PC-9 (cell line): Measurements from ENCODE around the gene AAMDC. TPM values are rescaled to one million over a fixed set of nuclear protein-coding genes. Genes with fewer than 3 reads are reported as not detected.
"Not testable (repeated sequence)": the region's sequence is repeated elsewhere in the genome, so short reads cannot be mapped to it uniquely, and the experiment has no call there.

Source experiments
- BruUV-seq: library from RNA; stranded (reverse); fragments of 400-500 nt; replicated peaks from 2 replicates; lab custom pipeline; 2021; lab: Mats Ljungman, UMichigan
- CTCF ChIA-PET: fragments of 300-600 bp; sonication (Branson Sonifier 250); formaldehyde crosslinking; loops from one replicate; lab custom pipeline; 2022; ENCODE audit warnings: antibody characterized with exemption; lab: Charles Lee
- POLR2A ChIA-PET: fragments of 300-600 bp; sonication (Branson Sonifier 250); formaldehyde crosslinking; loops from one replicate; lab custom pipeline; 2022; ENCODE audit warnings: antibody characterized with exemption; ENCODE audit not compliant: unreplicated experiment; lab: Charles Lee
- DNase-seq, 2 experiments: peaks; one replicate each; pipeline versions ENCODE4 v3.0.0 to v3.0.0-alpha.2; 2015 to 2022; ENCODE audit warnings: mixed read lengths in 1 of 2
- H2AFZ ChIP-seq: fragments of 200-600 bp; sonication (generic); 2 replicates; pipeline ENCODE4 v1.8.1; 2017; ENCODE audit warnings: antibody characterized with exemption
- H3F3A ChIP-seq: fragments of 200-600 bp; sonication (generic); 2 replicates; pipeline ENCODE4 v1.8.1; 2017; ENCODE audit warnings: antibody characterized with exemption, mild to moderate bottlenecking, low read depth; ENCODE audit not compliant: insufficient read depth
- H3K27ac ChIP-seq: fragments of 200-600 bp; sonication (generic); 2 replicates; pipeline ENCODE4 v1.6.1; 2016; ENCODE audit warnings: mixed run types
- H3K27me3 ChIP-seq: fragments of 200-600 bp; sonication (generic); 2 replicates; pipeline ENCODE4 v1.6.1; 2016; ENCODE audit warnings: low read depth, mixed run types; ENCODE audit not compliant: insufficient read depth
- H3K36me3 ChIP-seq: fragments of 200-600 bp; sonication (generic); 2 replicates; pipeline ENCODE4 v1.6.1; 2016; ENCODE audit warnings: low read depth, mixed run types
- H3K4me1 ChIP-seq: fragments of 200-600 bp; sonication (generic); replicated peaks from 2 replicates; pipeline ENCODE4 v1.6.1; 2016; ENCODE audit warnings: mixed run types; ENCODE audit not compliant: insufficient read depth
- H3K4me2 ChIP-seq: fragments of 200-600 bp; sonication (generic); 2 replicates; pipeline ENCODE4 v1.6.1; 2017; ENCODE audit warnings: mixed run types
- H3K4me3 ChIP-seq: fragments of 200-600 bp; sonication (generic); 2 replicates; pipeline ENCODE4 v1.6.1; 2016; ENCODE audit warnings: mixed run types
- H3K79me2 ChIP-seq: fragments of 200-600 bp; sonication (generic); 2 replicates; pipeline ENCODE4 v1.6.1; 2017; ENCODE audit warnings: low read depth, mixed run types
- H3K9me2 ChIP-seq: fragments of 200-600 bp; sonication (generic); 2 replicates; pipeline ENCODE4 v1.8.1; 2017; ENCODE audit warnings: mild to moderate bottlenecking; ENCODE audit not compliant: insufficient read depth
- H3K9me3 ChIP-seq: fragments of 200-600 bp; sonication (generic); 2 replicates; pipeline ENCODE4 v1.8.1; 2016; ENCODE audit warnings: low read depth; ENCODE audit not compliant: insufficient read depth
- H4K20me1 ChIP-seq: fragments of 200-600 bp; sonication (generic); 2 replicates; pipeline ENCODE4 v1.8.1; 2017; ENCODE audit not compliant: insufficient read depth
- EZH2 ChIP-seq: fragments of 200-600 bp; sonication (generic); IDR thresholded peaks from 2 replicates; pipeline ENCODE4 v1.8.0; 2017; ENCODE audit warnings: antibody characterized with exemption, low read depth
- intact Hi-C: fragments of 100-400 bp; cut with micrococcal nuclease; formaldehyde crosslinking; loops from one replicate; pipeline ENCODE4 v1.10.0; 2022; ENCODE audit not compliant: unreplicated experiment
- total RNA-seq: library from RNA; stranded (reverse); gene quantifications from 2 replicates; pipeline ENCODE4 v1.2.3, GENCODE V29; 2021
- TF ChIP-seq, protein P1 (sequence below): fragments of 200-600 bp; sonication (generic); conservative IDR thresholded peaks from 2 replicates; pipeline ENCODE4 v1.6.1; 2017; ENCODE audit warnings: mixed run types, antibody characterized with exemption, mild to moderate bottlenecking, moderate library complexity

AAMDC gene
- total RNA-seq, 1 experiment from 2014 or later: 39.8 TPM

DNA sequence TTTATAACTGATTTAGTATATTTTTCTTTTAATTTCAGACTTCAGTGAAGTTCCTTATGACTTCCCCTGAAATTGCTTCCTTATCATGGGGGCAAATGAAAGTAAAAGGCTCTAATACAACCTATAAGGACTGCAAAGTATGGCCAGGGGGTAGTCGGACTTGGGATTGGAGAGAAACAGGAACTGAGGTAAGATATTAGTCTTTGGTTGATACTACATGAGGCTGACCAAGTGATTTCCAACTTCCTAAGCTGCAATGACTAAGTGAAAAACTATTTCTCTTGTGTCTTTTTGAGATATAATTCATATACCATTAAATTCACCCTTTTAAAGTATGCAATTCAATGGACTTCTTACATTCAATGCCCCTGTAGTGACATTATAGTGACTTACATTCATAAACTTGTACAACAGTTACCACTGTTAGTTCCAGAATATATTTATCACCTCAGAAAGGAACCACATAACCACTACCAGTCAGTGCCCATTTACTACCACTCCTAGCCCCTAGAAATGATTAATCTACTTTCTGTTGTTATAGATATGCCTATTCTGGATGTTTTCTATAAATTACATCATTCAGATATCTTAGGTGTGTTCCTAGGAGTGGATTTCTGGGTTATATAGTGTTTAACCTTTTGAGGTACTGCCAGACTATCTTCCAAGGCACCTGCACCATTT lies 21.6 kb downstream of the AAMDC start:
- H3K4me2 ChIP-seq: no peak overlapping the region
- ChIA-PET POLR2A (no interaction called here), CTCF (no interaction called here)
- no TSS peak for BruUV-seq
- no peak for TF ChIP-seq EZH2
- TF ChIP-seq, protein P1, sequence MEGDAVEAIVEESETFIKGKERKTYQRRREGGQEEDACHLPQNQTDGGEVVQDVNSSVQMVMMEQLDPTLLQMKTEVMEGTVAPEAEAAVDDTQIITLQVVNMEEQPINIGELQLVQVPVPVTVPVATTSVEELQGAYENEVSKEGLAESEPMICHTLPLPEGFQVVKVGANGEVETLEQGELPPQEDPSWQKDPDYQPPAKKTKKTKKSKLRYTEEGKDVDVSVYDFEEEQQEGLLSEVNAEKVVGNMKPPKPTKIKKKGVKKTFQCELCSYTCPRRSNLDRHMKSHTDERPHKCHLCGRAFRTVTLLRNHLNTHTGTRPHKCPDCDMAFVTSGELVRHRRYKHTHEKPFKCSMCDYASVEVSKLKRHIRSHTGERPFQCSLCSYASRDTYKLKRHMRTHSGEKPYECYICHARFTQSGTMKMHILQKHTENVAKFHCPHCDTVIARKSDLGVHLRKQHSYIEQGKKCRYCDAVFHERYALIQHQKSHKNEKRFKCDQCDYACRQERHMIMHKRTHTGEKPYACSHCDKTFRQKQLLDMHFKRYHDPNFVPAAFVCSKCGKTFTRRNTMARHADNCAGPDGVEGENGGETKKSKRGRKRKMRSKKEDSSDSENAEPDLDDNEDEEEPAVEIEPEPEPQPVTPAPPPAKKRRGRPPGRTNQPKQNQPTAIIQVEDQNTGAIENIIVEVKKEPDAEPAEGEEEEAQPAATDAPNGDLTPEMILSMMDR: no peak
- H3K27me3 ChIP-seq: no peaks in the 10 kb centered on the region
- H4K20me1 ChIP-seq: no peaks in the 10 kb centered on the region
- no peaks in the 10 kb centered on the region for H3F3A ChIP-seq
- 0 out of 2 replicates have a peak, but pooled peaks cover 6% of the 10 kb centered on the region for H3K9me3 ChIP-seq
- no peak overlapping the region for H3K4me3 ChIP-seq
- H3K36me3 ChIP-seq: 0 out of 2 replicates have a peak, but pooled peaks cover 11% of the 10 kb centered on the region
- intact Hi-C loops: no loop called here
- H3K79me2 ChIP-seq: no peaks in the 10 kb centered on the region
- no peak overlapping the region for H3K27ac ChIP-seq
- no peaks in the 10 kb centered on the region for H3K4me1 ChIP-seq
- no peaks in the 10 kb centered on the region for H3K9me2 ChIP-seq
- DNase-seq: no peak
- no peak overlapping the region for H2AFZ ChIP-seq

DNA sequence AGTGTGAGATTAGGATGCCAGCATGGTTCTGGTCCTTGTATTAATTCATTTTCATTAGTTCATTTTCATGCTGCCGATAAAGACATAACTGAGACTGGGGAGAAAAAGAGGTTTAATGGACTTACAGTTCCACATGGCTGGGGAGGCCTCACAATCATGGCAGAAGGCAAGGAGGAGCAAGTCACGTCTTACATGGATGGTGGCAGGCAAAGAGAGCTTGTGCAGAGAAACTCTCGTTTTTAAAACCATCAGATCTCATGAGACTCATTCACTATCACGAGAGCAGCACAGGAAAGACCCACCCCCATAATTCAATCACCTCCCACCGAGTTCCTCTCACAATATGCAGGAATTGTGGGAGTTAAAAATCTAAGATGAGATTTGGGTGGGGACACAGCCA lies 22.8 kb downstream of the AAMDC start:
- H3K27me3 ChIP-seq, DNase-seq, H2AFZ ChIP-seq, H3K4me3 ChIP-seq, H3K27ac ChIP-seq, POLR2A ChIA-PET, H3F3A ChIP-seq, H3K9me3 ChIP-seq, H3K9me2 ChIP-seq, H3K79me2 ChIP-seq, intact Hi-C loops, H4K20me1 ChIP-seq, H3K4me1 ChIP-seq, BruUV-seq, CTCF ChIA-PET, H3K4me2 ChIP-seq: not testable (repeated sequence)
- H3K36me3 ChIP-seq: 0 out of 2 replicates have a peak, but pooled peaks cover 11% of the 10 kb centered on the region

DNA sequence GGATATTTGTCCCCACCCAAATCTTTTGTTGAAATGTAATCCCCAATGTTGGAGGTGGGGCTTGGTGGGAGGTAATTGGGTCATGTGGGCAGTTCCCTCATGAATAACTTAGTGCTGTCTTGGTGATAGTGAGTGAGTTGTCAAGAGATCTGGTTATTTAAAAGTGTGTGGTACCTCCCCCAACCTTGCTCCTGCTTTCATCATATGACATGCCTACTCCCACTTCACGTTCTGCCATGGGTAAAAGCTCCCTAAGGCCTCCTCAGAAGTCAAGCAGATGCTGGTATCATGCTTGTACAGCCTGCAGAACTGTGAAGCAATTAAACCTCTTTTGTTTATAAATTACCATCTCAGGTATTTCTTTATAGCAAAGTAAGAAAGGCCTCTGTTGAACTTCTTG lies 30.6 kb downstream of the AAMDC start:
- ChIA-PET CTCF (no interaction called here), POLR2A (no interaction called here)
- no peak overlapping the region for H3K4me3 ChIP-seq
- no TSS peak for BruUV-seq
- H3K9me3 ChIP-seq: peaks cover 20% of the 10 kb centered on the region
- H3F3A ChIP-seq: no peaks in the 10 kb centered on the region
- H3K27me3 ChIP-seq: no peaks in the 10 kb centered on the region
- no peak for DNase-seq
- H3K4me1 ChIP-seq: no peaks in the 10 kb centered on the region
- H2AFZ ChIP-seq: no peak overlapping the region
- intact Hi-C loops: no loop called here
- no peaks in the 10 kb centered on the region for H3K9me2 ChIP-seq
- 0 out of 2 replicates have a peak, but pooled peaks cover 4% of the 10 kb centered on the region for H3K36me3 ChIP-seq
- no peak overlapping the region for H3K27ac ChIP-seq
- no peaks in the 10 kb centered on the region for H3K79me2 ChIP-seq
- TF ChIP-seq, protein P1: no peak
- no peak for TF ChIP-seq EZH2
- H4K20me1 ChIP-seq: no peaks in the 10 kb centered on the region
- H3K4me2 ChIP-seq: no peak overlapping the region

DNA sequence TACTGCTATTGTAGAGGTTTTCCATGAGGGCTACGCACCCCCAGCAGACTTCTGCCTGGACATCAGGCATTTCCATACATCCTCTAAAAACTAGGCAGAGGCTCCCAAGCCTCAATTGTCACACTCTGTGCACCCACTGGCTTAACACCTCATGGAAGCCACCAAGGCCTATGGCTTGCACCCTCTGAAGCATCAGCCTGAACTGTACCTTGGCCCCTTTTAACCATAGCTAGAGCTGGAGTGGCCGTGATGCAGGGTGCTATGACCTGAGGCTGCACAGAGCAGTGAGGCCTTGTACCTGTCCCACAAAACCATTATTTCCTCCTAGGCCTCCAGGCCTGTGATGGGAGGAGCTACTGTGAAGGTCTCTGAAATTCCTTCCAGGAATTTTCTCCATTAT lies 33.9 kb downstream of the AAMDC start:
- POLR2A ChIA-PET: no interaction called here
- Histone ChIP-seq H3K4me2 (no peak overlapping the region), H3K4me3 (no peak overlapping the region), H3K27me3 (no peaks in the 10 kb centered on the region), H2AFZ (no peak overlapping the region), H3K9me2 (no peaks in the 10 kb centered on the region), H4K20me1 (no peaks in the 10 kb centered on the region), H3F3A (no peaks in the 10 kb centered on the region), H3K9me3 (peaks cover 20% of the 10 kb centered on the region), H3K36me3 (0 out of 2 replicates have a peak, but pooled peaks cover 4% of the 10 kb centered on the region), H3K27ac (no peak overlapping the region), H3K79me2 (no peaks in the 10 kb centered on the region), H3K4me1 (no peaks in the 10 kb centered on the region)
- no TSS peak for BruUV-seq
- CTCF ChIA-PET: no interaction called here
- TF ChIP-seq, protein P1: no peak
- no peak for TF ChIP-seq EZH2
- intact Hi-C loops: no loop called here
- DNase-seq: no peak

DNA sequence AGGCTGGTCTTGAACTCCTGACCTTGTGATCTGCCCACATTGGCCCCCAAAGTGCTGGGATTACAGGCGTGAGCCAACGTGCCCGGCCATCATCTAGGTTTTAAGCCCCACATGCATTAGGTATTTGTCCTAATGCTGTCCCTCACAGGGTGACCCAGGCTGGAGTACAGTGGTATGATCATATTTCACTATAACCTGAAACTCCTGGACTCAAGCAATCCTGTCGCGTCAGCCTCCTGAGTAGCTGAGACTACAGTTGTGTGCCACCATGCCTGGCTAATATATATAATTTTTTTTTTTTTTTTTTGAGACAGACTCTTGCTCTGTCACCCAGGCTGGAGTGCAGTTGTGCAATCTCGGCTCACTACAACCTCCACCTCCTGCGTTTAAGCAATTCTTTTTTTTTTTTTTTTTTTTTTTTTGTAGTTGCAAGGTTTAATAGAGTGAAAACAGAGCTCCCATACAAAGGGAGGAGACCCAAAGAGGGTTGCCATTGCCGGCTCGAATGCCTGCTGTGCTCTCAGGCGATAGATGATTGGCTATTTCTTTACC lies 37.0 kb downstream of the AAMDC start:
- intact Hi-C loops, H3K79me2 ChIP-seq, H3K27ac ChIP-seq, H3K4me2 ChIP-seq, H3K9me2 ChIP-seq, H3K4me3 ChIP-seq, H3K36me3 ChIP-seq, H4K20me1 ChIP-seq, H3F3A ChIP-seq, H3K27me3 ChIP-seq, POLR2A ChIA-PET, H2AFZ ChIP-seq, H3K4me1 ChIP-seq, BruUV-seq: not testable (repeated sequence)
- CTCF ChIA-PET: interaction anchor here (0.7 kb wide), 1 partner anchor 123 kb away, joined by 3 read pairs; no protein-coding TSS in a partner anchor
- H3K9me3 ChIP-seq: peaks cover 20% of the 10 kb centered on the region
- DNase-seq: peak in 1 of 2 experiments; percentile 29
